Natural killer cell treated with Interleukin-12 subunit alpha and Interleukin-12 subunit beta and Interleukin-15 and Interleukin-18, amount 100 ng/mL, for 72 hours (primary cell): Measurements from ENCODE around the gene SPHK2. TPM values are rescaled to one million over a fixed set of nuclear protein-coding genes. Genes with fewer than 3 reads are reported as not detected.
"Not testable (repeated sequence)": the region's sequence is repeated elsewhere in the genome, so short reads cannot be mapped to it uniquely, and the experiment has no call there.

Experiments
- ATAC-seq, 2 donors: fragments of 150-1000 bp; cut with Tn5 transposase in 1 of 2; sonication (Bioruptor Pico), chemical (Tn5 transposase) in 1 of 2; 2 replicates each; pipeline ENCODE4 v1.10.0; 2021
- DNase-seq: peaks from one replicate; pipeline ENCODE4 v3.0.0; 2022; ENCODE audit warnings: low spot score
- H3K27ac Mint-ChIP-seq, 2 donors: 1 replicate in 1 of 2; 2 replicates in 1 of 2; pipeline ENCODE4 v1.8.0; 2022; ENCODE audit warnings: mixed read lengths in 2 of 2, mild to moderate bottlenecking in 1 of 2, moderate library complexity in 1 of 2
- H3K27me3 Mint-ChIP-seq, 2 donors: 1 replicate in 1 of 2; 2 replicates in 1 of 2; pipeline ENCODE4 v1.8.0; 2022; ENCODE audit warnings: mixed read lengths in 2 of 2
- H3K36me3 Mint-ChIP-seq: one replicate; pipeline ENCODE4 v1.8.0; 2022; ENCODE audit warnings: mixed read lengths
- H3K4me1 Mint-ChIP-seq, 2 donors: 1 replicate in 1 of 2; 2 replicates in 1 of 2; pipeline ENCODE4 v1.8.0; 2022; ENCODE audit warnings: low read depth in 2 of 2, mixed read lengths in 2 of 2, mild to moderate bottlenecking in 1 of 2
- H3K4me3 Mint-ChIP-seq: one replicate; pipeline ENCODE4 v1.8.0; 2022; ENCODE audit warnings: mixed read lengths
- H3K9me3 Mint-ChIP-seq: 2 replicates; pipeline ENCODE4 v1.8.0; 2022; ENCODE audit warnings: mixed read lengths
- total RNA-seq, 2 donors: library from RNA; stranded (reverse); gene quantifications; one replicate each; pipeline ENCODE4 v1.2.3, GENCODE V29; 2022

The SPHK2 gene, protein sequence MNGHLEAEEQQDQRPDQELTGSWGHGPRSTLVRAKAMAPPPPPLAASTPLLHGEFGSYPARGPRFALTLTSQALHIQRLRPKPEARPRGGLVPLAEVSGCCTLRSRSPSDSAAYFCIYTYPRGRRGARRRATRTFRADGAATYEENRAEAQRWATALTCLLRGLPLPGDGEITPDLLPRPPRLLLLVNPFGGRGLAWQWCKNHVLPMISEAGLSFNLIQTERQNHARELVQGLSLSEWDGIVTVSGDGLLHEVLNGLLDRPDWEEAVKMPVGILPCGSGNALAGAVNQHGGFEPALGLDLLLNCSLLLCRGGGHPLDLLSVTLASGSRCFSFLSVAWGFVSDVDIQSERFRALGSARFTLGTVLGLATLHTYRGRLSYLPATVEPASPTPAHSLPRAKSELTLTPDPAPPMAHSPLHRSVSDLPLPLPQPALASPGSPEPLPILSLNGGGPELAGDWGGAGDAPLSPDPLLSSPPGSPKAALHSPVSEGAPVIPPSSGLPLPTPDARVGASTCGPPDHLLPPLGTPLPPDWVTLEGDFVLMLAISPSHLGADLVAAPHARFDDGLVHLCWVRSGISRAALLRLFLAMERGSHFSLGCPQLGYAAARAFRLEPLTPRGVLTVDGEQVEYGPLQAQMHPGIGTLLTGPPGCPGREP
- total RNA-seq, result 10 to 100 TPM; 37.9 to 71.4 TPM

DNA sequence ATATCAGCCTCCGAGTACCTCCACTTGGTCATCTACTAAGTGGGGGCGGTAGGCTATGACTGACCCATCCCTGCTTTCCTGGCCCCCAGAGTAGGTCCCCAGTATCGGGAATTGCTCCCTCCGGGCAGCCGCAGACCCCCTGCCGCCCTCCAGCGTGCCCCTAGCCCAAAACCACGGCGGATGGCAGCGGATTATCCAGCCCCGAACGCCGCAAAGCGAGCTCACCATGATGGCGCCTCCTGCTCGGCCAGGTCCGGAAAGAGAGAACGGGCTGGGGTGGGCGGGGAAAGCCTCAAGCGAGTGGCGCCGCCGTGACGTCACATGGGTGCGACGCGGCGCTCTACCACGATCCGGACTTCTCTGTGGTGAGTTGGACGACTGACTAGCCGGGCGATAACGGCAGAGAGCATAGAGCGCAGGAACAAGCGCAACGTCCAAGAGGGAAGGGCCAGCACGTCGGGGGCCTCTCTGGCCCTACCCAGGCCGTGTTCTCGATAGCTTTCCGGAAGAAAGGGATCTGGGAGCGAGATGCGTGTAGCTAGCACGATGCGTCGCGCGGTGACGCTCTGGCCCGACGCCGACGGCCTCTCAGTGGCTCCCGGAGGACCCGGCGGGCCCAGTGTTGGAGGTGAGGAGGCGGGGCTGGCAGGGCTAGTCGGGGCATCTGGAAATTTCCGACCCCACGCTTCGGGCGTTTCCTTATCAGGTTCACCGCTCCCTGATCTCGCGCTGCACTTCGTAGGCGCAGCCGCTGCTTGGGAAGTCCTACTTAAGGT lies at the start of gene SPHK2, which contains the start of gene RPL18:
Gene SPHK2, plus strand, starts transcription at position 591 of the 776 bp plus-strand sequence. CDS start 1,009 bp downstream, outside the sequence.
Gene RPL18, minus strand, starts transcription at position 263 of the 776 bp plus-strand sequence. Its CDS starts 35 bp downstream, at position 228.
- Mint-ChIP-seq H3K4me3 (peak within 1 kb of the TSS; percentile 96), H3K27me3 (no peaks in the 10 kb centered on the region), H3K4me1 (peaks cover 47 to 50% of the 10 kb centered on the region in 2 donors), H3K36me3 (peaks cover 19% of the 10 kb centered on the region), H3K9me3 (peaks cover 3% of the 10 kb centered on the region), H3K27ac (peak within 1 kb of the TSS; percentile 97 to 99)
- ATAC-seq (peak; percentile 91 to 94), DNase-seq (peak; percentile 98)

DNA sequence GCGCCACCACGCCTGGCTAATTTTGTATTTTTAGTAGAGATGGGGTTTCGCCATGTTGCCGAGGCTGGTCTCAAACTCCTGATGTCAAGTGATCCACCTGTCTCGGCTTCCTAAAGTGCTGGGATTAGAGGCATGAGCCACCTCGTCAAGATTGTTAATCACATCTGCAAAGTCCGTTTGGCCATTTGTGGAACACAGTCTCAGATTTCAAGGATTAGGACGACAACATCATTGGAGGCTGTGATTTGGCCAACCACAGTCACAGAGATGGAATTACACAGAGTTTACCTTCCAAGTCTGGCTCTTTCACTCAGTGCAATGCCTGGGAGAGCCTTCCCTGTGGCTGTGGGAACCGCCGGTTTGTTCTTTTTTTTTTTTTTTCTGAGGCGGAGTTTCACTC lies 49.5 kb upstream of the SPHK2 start:
- H3K36me3 Mint-ChIP-seq, result no peaks in the 10 kb centered on the region
- ATAC-seq (no peak), DNase-seq (no peak)
- H3K27me3 Mint-ChIP-seq, result peaks cover 0 to 8% of the 10 kb centered on the region in 2 donors
- H3K4me1 Mint-ChIP-seq, result no peaks in the 10 kb centered on the region
- H3K27ac Mint-ChIP-seq, result no peak overlapping the region
- no peaks in the 10 kb centered on the region for H3K9me3 Mint-ChIP-seq
- no peak overlapping the region for H3K4me3 Mint-ChIP-seq

DNA sequence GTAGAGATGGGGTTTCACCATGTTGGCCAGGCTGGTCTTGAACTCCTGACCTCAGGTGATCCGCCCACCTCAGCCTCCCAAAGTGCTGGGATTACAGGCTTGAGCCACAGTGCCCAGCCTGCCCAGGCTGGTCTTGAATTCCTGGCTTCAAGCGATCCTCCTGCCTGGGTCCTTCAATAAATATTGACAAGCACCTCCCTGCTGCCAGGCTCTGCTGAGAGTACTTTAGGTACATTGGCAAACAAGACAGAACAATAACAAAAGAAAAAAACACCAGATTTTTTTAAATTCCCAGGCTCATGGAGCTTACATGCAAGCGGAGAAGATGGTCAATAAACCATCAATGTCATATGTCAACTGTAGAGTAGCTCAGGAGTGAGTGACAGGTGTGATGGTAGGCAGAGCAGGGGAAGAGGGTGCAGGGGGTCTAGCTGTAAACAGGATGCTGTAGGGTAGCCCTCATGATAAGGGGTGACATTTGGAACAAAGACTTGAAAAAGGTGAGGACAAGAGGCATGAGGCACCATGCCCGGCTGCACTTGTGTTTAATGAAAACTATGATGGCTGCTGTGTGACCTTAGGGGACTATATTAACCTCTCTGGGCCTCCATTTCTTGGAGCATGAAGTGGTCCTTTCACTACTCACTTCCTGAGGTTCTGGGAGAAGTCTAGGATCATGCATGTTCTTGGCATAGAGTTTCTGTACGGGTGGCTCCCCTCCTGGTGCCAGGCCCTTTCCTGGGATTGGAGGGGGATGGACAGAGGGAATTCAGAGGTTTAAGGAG lies 47.7 kb upstream of the SPHK2 start:
- ATAC-seq, result no peak
- no peak for DNase-seq
- no peak overlapping the region for H3K4me3 Mint-ChIP-seq

DNA sequence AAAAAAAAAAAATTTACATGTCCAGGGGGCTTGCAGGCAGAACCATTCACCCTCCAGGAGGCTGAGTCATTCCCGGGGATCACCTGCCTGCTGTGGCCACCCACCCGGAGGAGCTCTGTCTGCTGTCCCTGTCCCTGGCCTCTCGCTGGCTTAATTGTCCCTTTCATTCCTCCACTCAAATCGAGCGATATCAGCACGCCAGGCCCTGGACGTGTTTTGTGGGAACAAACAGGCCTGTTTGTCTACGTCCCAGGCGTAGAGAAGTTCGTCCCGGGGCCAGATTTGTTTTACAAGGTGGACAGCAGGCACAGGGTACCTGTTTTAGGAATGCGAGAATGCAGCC lies 46.2 kb upstream of the SPHK2 start:
- Mint-ChIP-seq H3K27ac (no peak overlapping the region), H3K27me3 (peaks cover 0 to 5% of the 10 kb centered on the region in 2 donors), H3K4me1 (no peaks in the 10 kb centered on the region), H3K9me3 (no peaks in the 10 kb centered on the region), H3K36me3 (no peaks in the 10 kb centered on the region), H3K4me3 (no peak overlapping the region)
- ATAC-seq (no peak), DNase-seq (no peak)

More for the DNA sequence above, 47.7 kb upstream of the SPHK2 start:
- Mint-ChIP-seq H3K36me3 (no peaks in the 10 kb centered on the region), H3K27ac (no peak overlapping the region), H3K9me3 (no peaks in the 10 kb centered on the region), H3K4me1 (no peaks in the 10 kb centered on the region), H3K27me3 (peaks cover 0 to 8% of the 10 kb centered on the region in 2 donors)

DNA sequence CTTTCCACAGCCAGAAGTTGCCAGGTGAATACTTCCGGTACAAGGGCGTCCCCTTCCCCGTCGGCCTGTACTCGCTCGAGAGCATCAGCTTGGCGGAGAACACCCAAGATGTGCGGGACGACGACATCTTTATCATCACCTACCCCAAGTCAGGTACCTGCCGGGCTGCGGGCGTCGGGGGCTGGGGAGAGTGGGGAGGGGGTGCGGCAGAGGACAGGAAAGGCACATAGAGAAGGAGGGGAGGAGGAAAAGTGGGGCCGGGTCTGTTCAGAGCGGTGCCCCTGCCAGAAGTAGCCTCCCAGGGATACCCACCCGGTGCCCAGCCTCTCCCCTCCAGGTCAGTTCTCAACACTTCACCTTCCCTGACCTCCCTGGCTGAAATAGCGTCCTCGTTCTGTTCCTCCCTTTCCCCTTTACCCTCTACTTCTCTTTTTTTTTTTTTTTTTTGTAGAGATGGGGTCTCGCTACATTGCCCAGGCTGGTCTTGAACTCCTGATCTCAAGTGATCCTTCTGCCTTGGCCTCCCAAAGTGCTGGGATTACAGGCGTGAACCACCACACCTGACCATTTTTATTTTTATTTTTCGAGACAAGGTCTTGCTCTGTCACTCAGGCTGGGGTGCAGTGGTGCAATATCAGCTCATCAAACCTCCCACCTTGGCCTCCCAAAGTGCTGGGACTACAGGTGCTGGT lies 43.2 kb upstream of the SPHK2 start:
- peaks cover 0 to 5% of the 10 kb centered on the region in 2 donors for H3K27me3 Mint-ChIP-seq
- no peaks in the 10 kb centered on the region for H3K9me3 Mint-ChIP-seq
- no peak overlapping the region for H3K4me3 Mint-ChIP-seq
- ATAC-seq, result no peak
- H3K36me3 Mint-ChIP-seq, result no peaks in the 10 kb centered on the region
- no peak overlapping the region for H3K27ac Mint-ChIP-seq
- DNase-seq, result no peak
- no peaks in the 10 kb centered on the region for H3K4me1 Mint-ChIP-seq

DNA sequence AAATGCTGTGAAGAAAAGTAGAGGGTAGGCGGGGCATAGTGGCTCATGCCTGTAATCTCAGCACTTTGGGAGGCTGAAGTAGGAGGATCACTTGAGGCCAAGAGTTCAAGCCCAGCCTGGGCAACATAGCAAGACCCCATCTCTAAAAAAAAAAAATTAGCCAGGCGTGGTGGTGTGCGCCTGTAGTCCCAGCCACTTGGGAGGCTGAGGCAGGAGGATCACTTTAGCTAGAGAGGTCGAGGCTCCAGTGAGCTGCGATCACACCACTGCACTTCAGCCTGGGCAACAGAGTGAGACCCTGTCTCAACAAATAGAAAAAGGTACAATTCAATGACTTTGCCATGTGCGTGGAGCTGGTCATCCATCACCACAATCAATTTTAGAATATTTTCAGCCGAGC lies 41.4 kb upstream of the SPHK2 start:
- not testable (repeated sequence) for DNase-seq, H3K27me3 Mint-ChIP-seq, H3K27ac Mint-ChIP-seq, H3K4me3 Mint-ChIP-seq, H3K9me3 Mint-ChIP-seq, H3K4me1 Mint-ChIP-seq, H3K36me3 Mint-ChIP-seq, ATAC-seq

DNA sequence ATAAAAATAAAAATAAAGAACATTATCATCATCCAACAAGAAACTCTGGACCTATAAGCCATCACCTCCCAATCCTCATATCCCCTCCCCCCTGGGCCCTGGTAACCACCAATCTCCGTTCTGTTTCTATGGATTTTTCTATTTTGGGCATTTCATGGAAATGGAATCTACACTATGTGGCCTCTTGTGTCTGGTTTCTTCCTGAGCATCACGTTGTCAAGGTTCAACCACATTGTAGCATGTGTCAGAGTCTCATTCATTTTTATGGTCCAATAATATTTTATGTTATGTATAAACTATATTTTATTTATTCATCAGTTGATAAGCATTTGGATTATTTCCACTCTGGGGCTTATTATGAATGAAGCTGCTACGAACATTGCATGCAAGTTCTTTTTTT lies 40.4 kb upstream of the SPHK2 start:
- no peak for ATAC-seq
- no peak for DNase-seq
- H3K9me3 Mint-ChIP-seq, result no peaks in the 10 kb centered on the region
- H3K4me3 Mint-ChIP-seq, result no peak overlapping the region
- H3K27ac Mint-ChIP-seq, result no peak overlapping the region
- peaks cover 0 to 5% of the 10 kb centered on the region in 2 donors for H3K27me3 Mint-ChIP-seq
- no peaks in the 10 kb centered on the region for H3K4me1 Mint-ChIP-seq
- no peaks in the 10 kb centered on the region for H3K36me3 Mint-ChIP-seq

DNA sequence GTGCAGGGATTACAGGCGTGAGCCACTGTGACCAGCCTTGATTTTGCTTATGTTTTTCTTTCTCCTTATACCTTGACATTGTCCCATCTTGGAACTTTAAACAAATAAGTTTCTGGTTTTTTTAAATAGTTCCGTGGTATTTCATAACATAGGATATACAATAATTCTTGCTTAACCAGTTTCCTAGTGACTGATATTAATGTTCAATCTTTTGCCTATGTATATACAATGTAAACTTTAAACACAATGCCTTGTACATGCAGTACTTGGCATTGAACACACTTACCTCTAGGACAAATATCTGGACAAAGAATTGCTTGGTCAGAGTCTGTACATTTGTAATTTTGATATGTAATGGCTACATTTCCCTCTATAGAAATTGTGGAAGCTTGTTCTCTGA lies 37.1 kb upstream of the SPHK2 start:
- peaks cover 0 to 6% of the 10 kb centered on the region in 2 donors for H3K27me3 Mint-ChIP-seq
- peaks cover 0 to 6% of the 10 kb centered on the region in 2 donors for H3K4me1 Mint-ChIP-seq
- ATAC-seq, result no peak
- no peaks in the 10 kb centered on the region for H3K9me3 Mint-ChIP-seq
- H3K36me3 Mint-ChIP-seq, result no peaks in the 10 kb centered on the region
- H3K27ac Mint-ChIP-seq, result no peak overlapping the region
- H3K4me3 Mint-ChIP-seq, result no peak overlapping the region
- DNase-seq, result no peak

DNA sequence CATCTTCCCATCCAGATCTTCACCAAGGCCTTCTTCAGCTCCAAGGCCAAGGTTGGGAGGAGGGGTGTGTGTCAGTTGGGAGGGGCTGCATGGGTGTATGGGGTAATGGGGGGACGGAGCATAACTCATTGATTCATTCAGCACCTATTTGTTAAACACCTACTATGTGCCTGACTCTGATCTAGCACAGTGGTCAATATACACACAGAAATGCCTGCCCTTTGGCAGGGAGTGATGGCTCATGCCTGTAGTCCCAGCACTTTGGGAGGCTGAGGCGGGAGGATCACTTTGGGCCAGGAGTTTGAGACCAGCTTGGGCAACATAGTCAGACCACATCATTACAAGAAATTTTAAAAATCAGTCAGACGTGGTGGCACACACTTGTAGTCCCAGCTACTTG lies 31.9 kb upstream of the SPHK2 start:
- no peak overlapping the region for H3K4me3 Mint-ChIP-seq
- no peaks in the 10 kb centered on the region for H3K36me3 Mint-ChIP-seq
- peaks cover 0 to 9% of the 10 kb centered on the region in 2 donors for H3K27me3 Mint-ChIP-seq
- H3K4me1 Mint-ChIP-seq, result peaks cover 9 to 15% of the 10 kb centered on the region in 2 donors
- ATAC-seq, result no peak
- no peaks in the 10 kb centered on the region for H3K9me3 Mint-ChIP-seq
- H3K27ac Mint-ChIP-seq, result no peak overlapping the region
- DNase-seq, result no peak

DNA sequence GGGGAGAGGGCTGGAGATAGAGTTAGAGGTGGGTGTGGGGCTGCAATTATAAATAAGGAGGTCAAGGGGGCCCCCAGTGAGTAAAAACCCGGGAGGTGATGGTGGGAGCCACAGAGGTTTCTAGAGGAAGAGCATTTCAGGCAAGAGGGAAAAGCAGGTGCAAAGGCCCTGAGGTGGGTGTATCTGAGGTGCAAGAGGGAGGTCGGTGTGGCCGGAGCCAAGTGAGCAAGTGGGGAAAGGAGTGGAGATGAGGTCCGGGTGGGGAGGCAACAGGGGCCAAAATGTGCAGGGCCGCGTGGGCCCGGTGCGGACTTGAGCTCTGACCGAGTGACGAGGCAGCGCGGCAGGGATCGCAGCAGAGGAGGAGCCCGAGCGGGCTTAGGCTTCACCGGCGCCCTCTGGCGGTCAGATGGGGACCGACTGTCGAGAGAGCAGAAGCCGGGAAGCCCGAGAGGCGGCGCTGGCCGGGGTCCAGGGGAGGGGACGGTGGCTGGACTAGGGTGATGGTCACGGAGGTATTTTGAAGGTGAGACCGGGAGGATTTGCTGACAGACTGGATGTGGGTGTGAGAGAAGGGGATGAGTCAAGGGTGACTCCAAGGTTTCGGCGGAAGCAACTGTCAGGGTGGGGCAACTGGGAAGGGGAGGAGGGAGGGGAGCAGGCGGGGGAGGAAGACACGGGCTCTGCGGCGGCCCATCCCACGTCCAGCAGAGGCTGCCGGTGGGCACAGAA lies 30.5 kb upstream of the SPHK2 start:
- ATAC-seq, result peak; percentile 87 to 91
- H3K4me1 Mint-ChIP-seq, result peaks cover 9 to 15% of the 10 kb centered on the region in 2 donors
- peak; percentile 90 for DNase-seq
- no peaks in the 10 kb centered on the region for H3K9me3 Mint-ChIP-seq
- peak overlapping the region; percentile 61 for H3K4me3 Mint-ChIP-seq
- peaks cover 0 to 9% of the 10 kb centered on the region in 2 donors for H3K27me3 Mint-ChIP-seq
- peak overlapping the region in 1 of 2 donors; percentile 52 for H3K27ac Mint-ChIP-seq
- H3K36me3 Mint-ChIP-seq, result no peaks in the 10 kb centered on the region

DNA sequence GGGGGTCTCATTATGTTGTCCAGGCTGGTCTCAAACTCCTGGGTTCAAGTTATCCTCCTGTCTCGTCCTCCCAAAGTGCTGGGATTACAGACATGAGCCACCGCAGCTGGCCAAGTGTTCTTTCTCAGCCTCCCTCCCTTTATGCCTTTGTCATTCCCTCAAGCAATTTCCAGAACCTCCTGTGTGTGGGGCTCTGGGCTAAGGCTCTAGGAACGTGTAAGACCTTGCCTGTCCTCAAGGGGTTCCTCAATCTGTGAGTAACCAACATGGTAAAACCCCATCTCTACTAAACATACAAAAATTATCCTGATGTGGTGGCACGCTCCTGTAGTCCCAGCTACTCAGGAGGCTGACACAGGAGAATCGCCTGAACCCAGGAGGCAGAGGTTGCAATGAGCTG lies 28.3 kb upstream of the SPHK2 start:
- Mint-ChIP-seq H3K27ac (no peak overlapping the region), H3K36me3 (no peaks in the 10 kb centered on the region), H3K9me3 (no peaks in the 10 kb centered on the region), H3K4me1 (peaks cover 9 to 10% of the 10 kb centered on the region in 2 donors), H3K4me3 (no peak overlapping the region), H3K27me3 (peaks cover 0 to 5% of the 10 kb centered on the region in 2 donors)
- no peak for DNase-seq
- ATAC-seq, result no peak

DNA sequence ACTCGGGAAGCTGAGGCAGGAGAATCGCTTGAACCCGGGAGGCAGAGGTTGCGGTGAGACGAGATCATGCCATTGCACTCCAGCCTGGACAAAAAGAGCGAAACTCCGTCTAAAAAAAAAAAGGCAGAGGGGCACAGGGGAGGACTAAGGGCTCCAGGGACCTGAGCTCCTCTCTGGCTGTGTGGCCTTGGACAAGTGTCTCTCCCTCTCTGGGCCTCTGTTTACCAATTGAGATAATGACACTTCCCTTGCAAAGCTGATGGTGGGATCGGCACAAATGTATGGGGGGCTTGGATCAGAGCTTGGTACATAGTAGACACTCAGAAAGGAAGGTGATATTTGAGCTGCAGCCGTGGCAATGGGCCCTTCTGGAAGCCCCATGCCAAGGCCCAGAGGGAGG lies 24.1 kb upstream of the SPHK2 start:
- ATAC-seq (no peak), DNase-seq (no peak)
- no peaks in the 10 kb centered on the region for H3K4me1 Mint-ChIP-seq
- no peaks in the 10 kb centered on the region for H3K9me3 Mint-ChIP-seq
- H3K4me3 Mint-ChIP-seq, result peak overlapping the region; percentile 33
- no peak overlapping the region for H3K27ac Mint-ChIP-seq
- no peaks in the 10 kb centered on the region for H3K36me3 Mint-ChIP-seq
- H3K27me3 Mint-ChIP-seq, result peaks cover 0 to 4% of the 10 kb centered on the region in 2 donors
